Left ventricle myocardium superior (tissue), 1 donor: ENCODE data around the gene ODR4. TPM values are rescaled to one million over a fixed set of nuclear protein-coding genes. Genes with fewer than 3 reads are reported as not detected.

ENCODE experiments used
- total RNA-seq: library from RNA; stranded (reverse); fragmentation: NEBNext Ultra II Directional; extraction: Animal tissue kit (Norgen Biotek cat#: 25700); gene quantifications from one replicate; pipeline ENCODE4 v1.2.1, GENCODE V29; 2021
- donor health status: DM: no; HTN: yes; CAD: no; lungs with severe emphysema.

Gene ODR4
- total RNA-seq, 1 donor from 2014 or later = 9.2 TPM

Other genes starting within 250 kb of the ODR4 start
- gene PRG4, start 79.6 kb upstream of the ODR4 start, total RNA-seq = 10.5 TPM
- 46.4 TPM for gene TPR, start 585 bp upstream of the ODR4 start, total RNA-seq
- gene PDC, start 85.3 kb downstream of the ODR4 start, total RNA-seq = not detected